HG02973 (cell line): ENCODE measurements around the gene TRIP6.
"Not testable (repeated sequence)": the region's sequence is repeated elsewhere in the genome, so short reads cannot be mapped to it uniquely, and the experiment has no call there.

Experiments used
- ATAC-seq: cut with Tn5 transposase; IDR thresholded peaks from one replicate; pipeline ENCODE4 v1.9.1; 2021; ENCODE audit warnings: moderate library complexity; ENCODE audit not compliant: unreplicated experiment

The TRIP6 gene

GRCh38 chr7:100910443-100910842 is 43.3 kb downstream of the TRIP6 start:
- ATAC-seq, result not testable (repeated sequence)

- no peak for ATAC-seq
Measured at GRCh38 chr7:100911484-100911883, 44.3 kb downstream of the TRIP6 start.

GRCh38 chr7:100914208-100914878 is 47.2 kb downstream of the TRIP6 start:
- ATAC-seq, result no peak

- ATAC-seq, result no peak
Measured at GRCh38 chr7:100914879-100915447, 47.8 kb downstream of the TRIP6 start.

GRCh38 chr7:100919335-100919734 is 52.1 kb downstream of the TRIP6 start:
- not testable (repeated sequence) for ATAC-seq

- ATAC-seq, result not testable (repeated sequence)
Measured at GRCh38 chr7:100919779-100920437, 52.7 kb downstream of the TRIP6 start.

- ATAC-seq, result no peak
Measured at GRCh38 chr7:100921039-100921438, 53.9 kb downstream of the TRIP6 start.
